HL-60 (cell line): ENCODE measurements around the gene PACSIN1.

Experiments
- CTCF ChIP-seq: IDR thresholded peaks from one replicate; pipeline ENCODE4 v1.5.1; 2011; ENCODE audit warnings: low read length, control low read depth, inconsistent platforms; ENCODE audit not compliant: insufficient read depth
- GABPA ChIP-seq: IDR thresholded peaks from 2 replicates; pipeline ENCODE4 v1.6.1; 2012; ENCODE audit warnings: low read depth

GRCh38 chr6:34484391-34484790, 18.5 kb downstream of the PACSIN1 start:
- no peak for TF ChIP-seq CTCF
- no peak for TF ChIP-seq GABPA
